GM12878 (cell line): ENCODE results near the gene AFAP1L2. TPM values are rescaled to one million over a fixed set of nuclear protein-coding genes. Genes with fewer than 3 reads are reported as not detected.

Source experiments
- ATAC-seq: fragments of 200-7000 bp; cut with Tn5 transposase; 3 replicates; pipeline ENCODE4 v1.9.1; 2020; ENCODE audit warnings: mild to moderate bottlenecking, moderate library complexity
- BruUV-seq: library from RNA; stranded (reverse); fragments of 400-500 nt; replicated peaks from 2 replicates; lab custom pipeline; 2021; lab: Mats Ljungman, UMichigan
- CTCF ChIA-PET: fragments of 300-600 bp; sonication (Branson Sonifier 250); formaldehyde crosslinking; extraction: SDS; loops from one replicate; lab custom pipeline; 2021; ENCODE audit warnings: inconsistent platforms; lab: Yijun Ruan, JAX
- POLR2A ChIA-PET: fragments of 350-600 bp; formaldehyde crosslinking; extraction: SDS; loops from one replicate; lab custom pipeline; 2021; ENCODE audit warnings: inconsistent platforms; lab: Charles Lee
- RAD21 ChIA-PET: fragments of 300-600 bp; sonication (Branson Sonifier 250); formaldehyde crosslinking; loops from one replicate; lab custom pipeline; 2023; ENCODE audit warnings: antibody characterized with exemption; ENCODE audit not compliant: unreplicated experiment; lab: Charles Lee
- SMC1A ChIA-PET: fragments of 300-600 bp; sonication (Branson Sonifier 250); formaldehyde crosslinking; loops from one replicate; lab custom pipeline; 2023; ENCODE audit not compliant: unreplicated experiment, uncharacterized antibody; lab: Charles Lee
- DNase-seq: peaks from one replicate; pipeline ENCODE4 v3.0.0-alpha.2; 2011; ENCODE audit warnings: low read depth, low spot score
- FAIRE-seq: peaks from 3 replicates; lab custom pipeline; 2011; peaks lifted over from hg19 to GRCh38; lab: Jason Lieb, UNC
- H2AFZ ChIP-seq: 2 replicates; pipeline ENCODE4 v1.6.0; 2011; ENCODE audit warnings: low read depth, low read length, control low read depth; ENCODE audit not compliant: control insufficient read depth
- H3K27ac ChIP-seq: 2 replicates; pipeline ENCODE4 v1.5.1; 2011; ENCODE audit warnings: control low read depth; ENCODE audit not compliant: control insufficient read depth, insufficient read depth
- H3K27me3 ChIP-seq, 2 experiments: replicated peaks in 1 of 2; 2 replicates each; pipeline versions ENCODE4 v1.6.0 to v1.6.1; 2011; ENCODE audit warnings: low read length in 1 of 2; ENCODE audit not compliant: control insufficient read depth in 2 of 2, insufficient read depth in 2 of 2
- H3K36me3 ChIP-seq, 2 experiments: 2 replicates each; pipeline ENCODE4 v1.5.1; 2011; ENCODE audit warnings: low read length in 1 of 2; ENCODE audit not compliant: control insufficient read depth in 2 of 2, insufficient read depth in 2 of 2
- H3K4me1 ChIP-seq: 2 replicates; pipeline ENCODE4 v1.6.1; 2011; ENCODE audit warnings: mild to moderate bottlenecking, low read length, moderate library complexity, mixed read lengths; ENCODE audit not compliant: control insufficient read depth, insufficient read depth
- H3K4me2 ChIP-seq: 2 replicates; pipeline ENCODE4 v1.6.0; 2011; ENCODE audit warnings: control low read depth; ENCODE audit not compliant: control insufficient read depth, insufficient read depth
- H3K4me3 ChIP-seq: fragments of 200-600 bp; sonication (generic); 2 replicates; pipeline ENCODE4 v1.5.1; 2016
- H3K79me2 ChIP-seq: 2 replicates; pipeline ENCODE4 v1.6.0; 2011; ENCODE audit warnings: low read length; ENCODE audit not compliant: control insufficient read depth, insufficient read depth
- H3K9ac ChIP-seq: 2 replicates; pipeline ENCODE4 v1.8.0; 2011; ENCODE audit warnings: low read length, control low read depth, mixed read lengths; ENCODE audit not compliant: control insufficient read depth, insufficient read depth
- H3K9me3 ChIP-seq: replicated peaks from 3 replicates; pipeline ENCODE4 v1.5.1; 2011; ENCODE audit warnings: mild to moderate bottlenecking, low read length; ENCODE audit not compliant: control insufficient read depth, insufficient read depth
- H4K20me1 ChIP-seq: 2 replicates; pipeline ENCODE4 v1.6.0; 2011; ENCODE audit not compliant: control insufficient read depth, insufficient read depth
- BHLHE40 ChIP-seq, 2 experiments: fragments of 450-650 bp in 1 of 2; IDR thresholded peaks; 2 replicates each; pipeline ENCODE4 v1.6.1; 2011 to 2017; ENCODE audit warnings: low read depth in 2 of 2, borderline replicate concordance in 1 of 2, improper control_type of control experiment in 1 of 2, low read length in 1 of 2, mild to moderate bottlenecking in 1 of 2
- FOXM1 ChIP-seq: IDR thresholded peaks from 2 replicates; pipeline ENCODE4 v1.6.1; 2012; ENCODE audit warnings: low read depth, mild to moderate bottlenecking, inconsistent platforms, low read length, moderate library complexity
- GABPA ChIP-seq: IDR thresholded peaks from 2 replicates; pipeline ENCODE4 v1.6.1; 2014; ENCODE audit warnings: antibody characterized with exemption, low read depth, mild to moderate bottlenecking, inconsistent platforms
- JUND ChIP-seq: IDR thresholded peaks from 2 replicates; pipeline ENCODE4 v1.6.1; 2012; ENCODE audit warnings: low read depth, mild to moderate bottlenecking, low read length, improper control_type of control experiment, moderate library complexity
- MYB ChIP-seq: fragments of 150-350 bp; IDR thresholded peaks from 2 replicates; pipeline ENCODE4 v1.6.1; 2014; ENCODE audit warnings: mild to moderate bottlenecking, low read depth, low read length, borderline replicate concordance
- NFIC ChIP-seq: IDR thresholded peaks from 2 replicates; pipeline ENCODE4 v1.6.1; 2012; ENCODE audit warnings: low read depth, mild to moderate bottlenecking, inconsistent platforms, low read length, moderate library complexity
- POLR2A ChIP-seq: IDR thresholded peaks from 2 replicates; pipeline ENCODE4 v1.6.1; 2011; ENCODE audit warnings: low read depth, mild to moderate bottlenecking, low read length
- ZBTB11 ChIP-seq: fragments of 450-650 bp; formaldehyde crosslinking; IDR thresholded peaks from 2 replicates; pipeline ENCODE4 v1.5.0; 2022; ENCODE audit warnings: mild to moderate bottlenecking, missing genetic modification characterization
- whole genome bisulfite sequencing: methylation state at CpG from one replicate; pipeline ENCODE4 v1.1.6; 2016; ENCODE audit warnings: low lambda C conversion rate; ENCODE audit not compliant: insufficient replicate concordance, insufficient coverage; ENCODE audit errors: missing lambda C conversion rate; 5-methylcytosine and 5-hydroxymethylcytosine counted together
- in situ Hi-C: fragments of 300-500 bp; cut with MboI; formaldehyde crosslinking; loops from 9 replicates; pipeline ENCODE4 v1.14.3; 2018; ENCODE audit warnings: mixed read lengths
- intact Hi-C: fragments of 100-400 bp; cut with micrococcal nuclease; formaldehyde crosslinking; loops from one replicate; pipeline ENCODE4 v1.14.2; 2022; ENCODE audit not compliant: unreplicated experiment
- polyA plus RNA-seq, 11 experiments: library from polyadenylated mRNA; depleted of rRNA in 4 of 11; unstranded in 6 of 11; stranded (reverse) in 5 of 11; fragments of >200 nt; fragmentation: Nextera tagmentation in 4 of 11; fragmentation: Illumina TruSeq in 1 of 11; extraction: Ambion mirVana in 4 of 11; extraction: Trizol in 1 of 11; gene quantifications; 1 replicate in 1 of 11; 2 replicates in 10 of 11; pipeline versions ENCODE4 v1.2.1 to v1.2.3, GENCODE V29; 2011 to 2016; ENCODE audit warnings: inconsistent platforms in 2 of 11, missing spikeins in 2 of 11, low read depth in 1 of 11
- total RNA-seq, 4 experiments: library from RNA; depleted of rRNA in 3 of 4; stranded (reverse); fragments of >200 nt in 3 of 4; fragmentation: Illumina TruSeq in 1 of 4; extraction: Trizol in 1 of 4; gene quantifications; 2 replicates each; pipeline versions ENCODE4 v1.2.1 to v1.2.3, GENCODE V29; 2013 to 2021
- TF ChIP-seq, protein P1 (sequence below): IDR thresholded peaks from 2 replicates; pipeline ENCODE4 v1.6.1; 2012; ENCODE audit warnings: low read depth, low read length, improper control_type of control experiment

The AFAP1L2 gene
- total and polyA plus RNA-seq, 10 of the 15 experiments (the other 5 are each of a cell fraction or from before 2014, with no cell fraction given), result 0.03 to 4.0 (median 0.34) TPM

- H3K4me3 ChIP-seq, result no peak overlapping the region
- RAD21 ChIA-PET, result no interaction called here
- no peak for ATAC-seq
- H3K36me3 ChIP-seq, result no peaks in the 10 kb centered on the region
- no peak overlapping the region for H3K4me2 ChIP-seq
- POLR2A ChIA-PET, result no interaction called here
- intact Hi-C loops, result no loop called here
- no peak for FAIRE-seq
- no peak overlapping the region for H3K9ac ChIP-seq
- H3K9me3 ChIP-seq, result no peaks in the 10 kb centered on the region; the same call in 2 of the 3 replicates
- H4K20me1 ChIP-seq, result no peaks in the 10 kb centered on the region
- 48% methylated on average over 11 of the region's 11 CpGs for WGBS
- SMC1A ChIA-PET, result no interaction called here
- BruUV-seq, result no TSS peak
- CTCF ChIA-PET, result no interaction called here
- H3K27me3 ChIP-seq, result no peaks in the 10 kb centered on the region
- no peak for TF ChIP-seq POLR2A
- TF ChIP-seq JUND, result no peak
- TF ChIP-seq ZBTB11, result no peak
- TF ChIP-seq MYB, result no peak
- TF ChIP-seq, protein P1, sequence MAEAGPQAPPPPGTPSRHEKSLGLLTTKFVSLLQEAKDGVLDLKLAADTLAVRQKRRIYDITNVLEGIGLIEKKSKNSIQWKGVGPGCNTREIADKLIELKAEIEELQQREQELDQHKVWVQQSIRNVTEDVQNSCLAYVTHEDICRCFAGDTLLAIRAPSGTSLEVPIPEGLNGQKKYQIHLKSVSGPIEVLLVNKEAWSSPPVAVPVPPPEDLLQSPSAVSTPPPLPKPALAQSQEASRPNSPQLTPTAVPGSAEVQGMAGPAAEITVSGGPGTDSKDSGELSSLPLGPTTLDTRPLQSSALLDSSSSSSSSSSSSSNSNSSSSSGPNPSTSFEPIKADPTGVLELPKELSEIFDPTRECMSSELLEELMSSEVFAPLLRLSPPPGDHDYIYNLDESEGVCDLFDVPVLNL, result no peak
- TF ChIP-seq NFIC, result no peak
- TF ChIP-seq FOXM1, result no peak
- TF ChIP-seq BHLHE40 (IDR thresholded peaks at IDR 0.05; ENCODE audit: borderline replicate concordance in 1 of 2, low read depth in 2 of 2, low read length in 1 of 2), result 0 out of 4 replicates have a peak, but pooled peaks of 1 of the 2 experiments have one; percentile 21
- no peak for TF ChIP-seq GABPA
- no peak for DNase-seq
- H3K4me1 ChIP-seq, result no peaks in the 10 kb centered on the region; the same call in 1 of the 2 replicates
- no peak overlapping the region for H2AFZ ChIP-seq
- no peak overlapping the region for H3K27ac ChIP-seq
- in situ Hi-C loops, result no loop called here
- no peaks in the 10 kb centered on the region for H3K79me2 ChIP-seq
These were observed 53.6 kb downstream of the AFAP1L2 start for GRCh38 chr10:114350751-114351150.
